NCI-H2081 treated with DMSO at 0.1 percent for 48 hours (cell line): Measurements from ENCODE around the gene GOLGA1.
A peak's percentile ranks its signal among the peaks of the same experiment; 100 is the strongest.
"Not testable (repeated sequence)": the region's sequence is repeated elsewhere in the genome, so short reads cannot be mapped to it uniquely, and the experiment has no call there.

Source experiments
- DNase-seq: peaks from one replicate; lab custom pipeline; 2025; lab: John Stamatoyannopoulos, UW

Gene GOLGA1, protein sequence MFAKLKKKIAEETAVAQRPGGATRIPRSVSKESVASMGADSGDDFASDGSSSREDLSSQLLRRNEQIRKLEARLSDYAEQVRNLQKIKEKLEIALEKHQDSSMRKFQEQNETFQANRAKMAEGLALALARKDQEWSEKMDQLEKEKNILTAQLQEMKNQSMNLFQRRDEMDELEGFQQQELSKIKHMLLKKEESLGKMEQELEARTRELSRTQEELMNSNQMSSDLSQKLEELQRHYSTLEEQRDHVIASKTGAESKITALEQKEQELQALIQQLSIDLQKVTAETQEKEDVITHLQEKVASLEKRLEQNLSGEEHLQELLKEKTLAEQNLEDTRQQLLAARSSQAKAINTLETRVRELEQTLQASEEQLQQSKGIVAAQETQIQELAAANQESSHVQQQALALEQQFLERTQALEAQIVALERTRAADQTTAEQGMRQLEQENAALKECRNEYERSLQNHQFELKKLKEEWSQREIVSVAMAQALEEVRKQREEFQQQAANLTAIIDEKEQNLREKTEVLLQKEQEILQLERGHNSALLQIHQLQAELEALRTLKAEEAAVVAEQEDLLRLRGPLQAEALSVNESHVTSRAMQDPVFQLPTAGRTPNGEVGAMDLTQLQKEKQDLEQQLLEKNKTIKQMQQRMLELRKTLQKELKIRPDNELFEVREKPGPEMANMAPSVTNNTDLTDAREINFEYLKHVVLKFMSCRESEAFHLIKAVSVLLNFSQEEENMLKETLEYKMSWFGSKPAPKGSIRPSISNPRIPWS

DNA sequence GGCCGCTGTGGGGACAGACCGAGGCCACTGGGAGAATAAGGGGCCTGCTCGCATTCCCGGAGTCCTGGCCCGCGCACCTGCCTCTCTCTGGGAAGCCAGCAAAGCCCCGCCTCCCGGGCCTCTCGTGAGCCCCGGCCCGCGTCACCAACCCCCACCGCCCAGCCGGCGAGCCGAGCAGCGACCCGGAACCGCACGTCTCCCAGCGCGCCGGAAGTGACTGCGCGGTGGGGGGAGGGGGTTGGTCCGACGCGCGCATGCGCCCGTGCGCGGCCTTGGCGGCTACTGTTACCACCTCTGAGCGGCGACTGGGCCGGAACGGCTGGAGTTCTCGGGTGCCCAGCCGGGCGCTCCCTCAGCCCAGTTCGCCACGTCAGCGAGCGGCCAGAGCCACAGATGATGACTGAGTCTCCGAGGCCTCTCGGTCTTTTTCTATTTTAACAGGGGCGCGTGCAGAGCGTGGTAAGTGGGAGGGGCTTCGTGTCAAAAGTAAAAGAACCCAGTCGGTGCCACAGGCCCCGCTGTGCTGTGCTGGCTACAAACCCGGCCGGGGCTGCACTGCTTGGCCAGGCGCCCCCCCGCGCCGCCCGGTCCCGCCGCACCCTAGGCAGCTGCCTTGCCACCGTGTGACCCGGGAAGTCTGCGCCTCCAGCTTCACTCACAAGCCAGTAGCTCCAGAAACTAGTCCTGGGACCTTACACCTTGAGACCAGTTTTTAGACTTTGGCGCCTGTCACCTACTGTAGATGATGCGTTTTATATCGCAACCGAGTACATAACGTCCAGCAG lies at the start of gene GOLGA1:
Gene GOLGA1 (minus strand): TSS at position 190 of the 785 bp plus-strand sequence. CDS start 2,372 bp downstream, outside the sequence.
- peak; percentile 67 for DNase-seq

DNA sequence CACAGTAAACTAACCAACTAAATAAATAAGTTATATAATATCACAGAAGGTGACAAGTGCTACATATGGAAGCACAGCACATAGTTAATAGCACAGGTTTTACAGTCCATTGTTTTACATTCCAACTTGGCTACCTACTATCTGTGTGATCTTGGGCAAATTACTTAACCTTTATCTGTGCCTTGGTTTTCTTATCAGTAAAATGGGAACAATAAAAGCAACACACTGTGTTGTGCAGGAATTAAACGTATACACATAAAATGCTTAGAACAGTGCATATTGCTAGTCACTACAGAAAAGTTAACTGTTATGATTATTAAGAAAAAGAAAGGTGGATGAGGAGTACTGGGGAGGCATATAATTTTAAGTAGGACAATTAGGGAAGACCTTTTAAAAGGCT lies 42.8 kb upstream of the GOLGA1 start:
- DNase-seq: no peak

DNA sequence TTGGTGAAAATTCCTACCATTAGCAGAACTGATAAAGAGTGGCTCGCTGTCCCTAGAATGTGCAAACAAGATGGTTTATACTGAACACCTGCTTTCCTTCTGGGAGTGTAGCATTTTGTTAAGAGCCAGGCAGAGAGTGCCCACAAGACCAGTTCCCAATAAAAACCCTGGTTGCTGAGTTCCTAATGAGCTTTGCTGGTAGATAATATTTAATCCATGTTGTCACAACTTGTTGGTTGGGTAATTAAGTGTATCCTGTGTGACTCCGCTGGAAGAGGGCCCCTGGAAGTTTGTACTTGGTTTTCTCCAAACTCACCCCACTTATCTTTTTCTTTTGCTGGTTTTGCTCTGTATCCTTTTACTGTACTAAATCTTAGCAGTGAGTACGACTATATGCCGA lies 39.5 kb upstream of the GOLGA1 start:
- no peak for DNase-seq

DNA sequence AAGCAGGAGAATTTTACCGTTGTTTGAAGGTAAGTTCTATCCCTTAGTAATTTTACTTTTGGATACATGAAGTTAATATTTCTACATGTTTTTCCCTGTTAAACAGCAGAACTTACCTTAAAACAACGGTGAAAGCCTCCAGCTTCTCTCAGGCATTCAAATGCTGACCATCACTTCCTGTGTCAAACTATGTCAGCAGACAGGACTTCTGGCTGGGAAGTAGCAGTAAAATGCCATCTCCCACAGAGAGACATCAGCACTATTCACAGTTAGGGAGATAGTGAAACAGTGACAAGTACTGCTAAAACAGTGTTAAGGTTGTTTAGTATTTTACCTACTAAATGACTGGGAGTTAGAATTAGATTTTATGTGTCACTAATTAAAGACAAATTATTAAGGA lies 34.2 kb upstream of the GOLGA1 start:
- DNase-seq: no peak

DNA sequence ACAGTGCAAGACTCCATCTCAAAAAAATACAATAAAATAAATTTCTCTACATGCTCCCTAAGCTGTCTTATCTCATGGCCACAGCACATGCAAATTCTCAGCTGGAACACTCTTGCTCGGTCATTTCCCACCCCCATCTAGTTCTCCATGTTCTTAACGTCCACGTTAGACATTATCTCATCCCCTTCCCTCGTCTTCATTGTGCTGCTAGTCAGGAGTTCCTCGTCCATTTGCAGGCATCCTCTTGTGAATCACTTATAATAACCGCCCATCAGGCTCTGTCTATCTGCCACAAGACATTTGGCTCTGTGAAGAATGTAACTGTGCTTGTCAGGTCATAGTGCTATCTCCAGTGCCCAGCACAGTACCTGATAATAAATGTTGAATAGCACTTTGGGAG lies 32.9 kb upstream of the GOLGA1 start:
- DNase-seq: no peak

DNA sequence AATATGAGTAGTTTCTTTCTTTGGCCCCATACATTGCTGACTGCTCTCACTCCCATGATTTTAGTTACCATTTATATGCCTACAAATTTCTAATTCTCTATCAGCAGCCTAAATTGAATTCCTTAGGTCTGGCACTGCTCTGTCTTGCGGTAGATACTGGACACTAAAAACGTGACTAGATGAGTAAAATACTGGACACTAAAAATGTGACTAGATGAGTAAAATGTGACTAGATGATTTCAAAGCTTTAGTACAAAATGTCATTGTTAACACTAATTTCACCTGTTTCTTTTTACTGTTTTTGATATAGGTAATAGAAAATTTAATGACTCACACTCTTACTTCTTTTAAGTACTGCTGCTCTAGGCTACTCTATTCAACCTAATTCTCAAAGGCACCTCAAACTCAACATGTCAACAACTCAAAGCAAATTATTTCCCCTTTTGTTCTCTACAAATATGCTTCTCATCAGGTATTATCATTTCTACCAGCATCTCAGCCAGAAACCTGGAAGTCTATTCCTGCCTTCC lies 31.4 kb upstream of the GOLGA1 start:
- DNase-seq: no peak

DNA sequence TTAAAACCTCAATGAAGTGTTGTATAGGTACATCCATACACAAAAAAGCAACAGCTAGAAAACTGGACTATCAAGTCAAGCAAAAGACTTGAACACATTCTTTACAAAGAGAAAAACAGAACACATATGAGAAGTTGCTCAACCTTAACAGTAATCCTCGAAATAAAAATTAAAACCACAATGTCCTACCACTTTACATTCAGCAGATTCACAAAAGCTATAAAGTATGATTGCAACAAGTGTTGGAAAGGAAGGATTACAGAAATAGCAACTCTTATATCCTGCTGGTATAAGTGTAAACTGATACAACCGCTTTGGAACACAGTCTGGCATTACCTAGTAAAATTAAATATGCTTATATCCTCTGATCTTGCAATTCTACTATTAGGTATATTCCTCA lies 28.5 kb upstream of the GOLGA1 start:
- no peak for DNase-seq

DNA sequence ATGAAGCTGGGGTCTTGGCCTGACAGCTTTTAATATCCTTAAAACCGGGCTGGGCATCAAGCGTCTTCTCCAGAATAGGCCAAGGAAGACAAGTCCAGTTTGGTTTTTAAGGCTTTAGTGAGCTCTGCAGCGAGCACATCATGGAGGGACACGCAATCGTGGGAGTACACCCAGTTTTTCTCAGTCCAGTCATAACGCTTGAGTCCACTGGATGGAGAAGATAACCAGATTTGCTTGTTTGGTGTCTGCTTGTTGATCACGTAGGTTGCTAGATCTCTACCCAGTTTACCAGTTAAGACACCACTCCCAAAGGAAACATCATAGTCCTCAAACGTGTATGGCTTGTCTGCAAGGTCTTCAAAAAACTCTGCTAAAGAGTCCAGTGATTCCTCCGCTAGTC lies 27.4 kb upstream of the GOLGA1 start:
- no peak for DNase-seq

DNA sequence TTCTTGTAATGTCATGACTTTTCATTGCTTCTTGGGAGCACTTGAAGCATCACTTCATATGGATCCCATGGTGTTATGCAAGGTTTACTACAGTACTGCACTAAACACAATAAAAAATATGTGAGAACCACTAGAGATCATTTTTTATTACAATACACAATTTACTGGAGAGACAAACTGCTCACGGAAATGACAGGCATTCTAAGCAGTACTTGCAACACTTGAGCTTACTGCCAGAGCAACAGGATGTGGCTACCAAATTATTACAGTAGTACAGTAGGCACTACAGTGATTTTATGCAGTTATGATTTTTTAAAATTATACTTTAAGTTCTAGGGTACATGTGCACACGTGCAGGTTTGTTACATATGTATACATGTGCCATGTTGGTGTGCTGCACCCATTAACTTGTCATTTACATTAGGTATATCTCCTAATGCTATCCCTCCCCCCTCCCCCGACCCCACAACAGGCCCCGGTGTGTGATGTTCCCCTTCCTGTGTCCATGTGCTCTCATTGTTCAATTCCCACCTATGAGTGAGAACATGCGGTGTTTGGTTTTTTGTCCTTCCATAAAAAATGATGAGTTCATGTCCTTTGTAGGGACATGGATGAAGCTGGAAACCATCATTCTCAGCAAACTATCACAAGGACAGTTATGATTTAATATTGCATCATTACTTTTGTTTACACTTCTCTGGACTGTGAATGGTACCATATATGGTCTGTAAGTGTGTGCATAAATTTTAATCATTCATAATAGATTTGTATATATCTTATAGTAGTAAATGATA lies 25.1 kb upstream of the GOLGA1 start:
- DNase-seq: not testable (repeated sequence)

DNA sequence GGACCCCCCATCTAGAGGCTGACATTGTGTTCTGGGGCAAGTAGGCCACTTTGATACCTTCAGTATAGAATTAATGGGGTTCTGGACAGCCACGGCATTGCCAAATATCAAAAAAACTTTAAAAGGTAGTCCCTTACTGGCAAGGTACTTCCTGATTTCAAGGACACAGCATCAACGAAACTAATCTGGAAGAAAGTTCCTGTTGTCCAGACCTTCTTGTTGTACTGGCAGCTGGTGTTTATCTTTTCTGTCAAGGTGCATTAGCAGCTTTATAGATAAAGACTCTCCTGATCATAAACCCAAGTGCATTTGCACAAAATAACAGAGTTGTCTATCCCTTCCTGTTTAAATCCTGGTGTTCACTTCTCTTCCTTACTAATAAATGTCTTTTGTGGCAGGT lies 23.7 kb upstream of the GOLGA1 start:
- DNase-seq: no peak

DNA sequence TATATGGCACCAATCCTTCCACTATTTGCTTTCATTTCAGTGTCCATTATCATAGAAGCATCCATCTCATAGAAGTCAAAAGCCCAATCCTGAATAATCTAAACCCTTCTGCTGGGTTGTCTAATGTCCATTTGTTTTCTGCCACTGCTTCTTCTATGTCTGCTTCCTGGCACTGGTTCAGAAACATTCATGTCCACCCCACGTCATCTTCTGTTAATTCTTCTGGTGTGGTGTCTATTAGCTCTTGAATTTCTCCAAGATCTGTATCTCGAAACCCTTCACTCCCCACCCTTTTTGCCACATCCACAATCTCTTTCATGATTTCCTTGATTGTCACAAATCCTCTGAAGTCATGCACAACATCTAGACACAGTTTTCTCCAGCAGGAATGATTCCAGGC lies 23.2 kb upstream of the GOLGA1 start:
- no peak for DNase-seq

DNA sequence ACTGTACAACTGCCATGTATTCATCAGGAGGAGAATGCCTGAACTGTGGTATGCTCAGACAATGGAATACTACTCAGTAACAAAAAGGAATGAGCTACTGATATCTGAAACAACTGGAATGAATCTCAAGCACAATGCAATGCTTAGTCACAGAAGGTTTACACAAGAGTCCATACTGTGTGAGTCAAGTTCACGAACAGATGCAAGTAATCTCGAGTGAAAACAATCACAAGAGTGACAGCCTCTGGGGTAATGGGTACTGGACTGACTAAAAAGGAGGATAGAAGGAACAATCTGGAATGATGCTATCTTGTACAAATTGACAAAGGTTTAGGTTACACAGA lies 19.5 kb upstream of the GOLGA1 start:
- no peak for DNase-seq

DNA sequence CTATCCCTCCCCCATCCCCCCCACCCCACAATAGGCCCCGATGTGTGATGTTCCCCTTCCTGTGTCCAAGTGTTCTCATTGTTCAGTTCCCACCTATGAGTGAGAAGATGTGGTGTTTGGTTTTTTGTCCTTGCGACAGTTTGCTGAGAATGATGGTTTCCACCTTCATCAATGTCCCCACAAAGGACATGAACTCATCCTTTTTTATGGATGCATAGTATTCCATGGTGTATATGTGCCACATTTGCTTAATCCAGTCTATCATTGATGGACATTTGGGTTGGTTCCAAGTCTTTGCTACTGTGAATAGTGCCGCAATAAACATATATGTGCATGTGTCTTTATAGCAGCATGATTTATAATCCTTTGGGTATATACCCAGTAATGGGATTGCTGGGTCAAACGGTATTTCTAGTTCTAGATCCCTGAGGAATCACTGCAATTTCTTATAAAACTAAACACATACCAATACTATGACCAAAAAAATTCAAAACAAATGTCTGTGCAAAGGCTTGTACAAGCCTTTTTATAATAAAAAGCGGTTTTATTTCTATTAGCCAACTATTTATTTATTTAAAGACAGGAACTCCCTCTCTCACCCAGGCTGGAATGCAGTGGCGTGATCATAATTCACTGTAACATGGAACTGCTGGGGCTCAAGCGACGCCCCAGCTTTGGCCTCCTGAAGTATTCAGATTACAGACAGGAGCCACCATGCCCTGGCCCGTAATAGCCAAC lies 19.0 kb upstream of the GOLGA1 start:
- not testable (repeated sequence) for DNase-seq

DNA sequence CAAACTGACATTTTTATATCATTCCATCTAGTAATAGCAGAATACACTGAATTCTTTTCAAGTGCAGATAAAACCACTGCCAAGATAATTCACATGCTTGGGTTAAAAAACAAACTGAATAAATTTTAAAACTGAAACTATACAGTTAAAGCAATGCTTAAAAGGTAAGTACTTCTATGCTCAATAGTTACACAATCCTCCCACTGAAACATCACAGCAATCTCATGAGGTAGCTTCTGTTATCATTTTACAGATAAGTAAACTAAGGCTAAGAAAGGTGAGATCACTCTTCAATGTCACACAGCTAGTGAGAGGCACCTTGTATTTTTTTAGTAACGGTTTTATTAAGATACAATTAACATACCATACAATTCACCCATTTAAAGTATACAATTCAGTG lies 13.4 kb upstream of the GOLGA1 start:
- DNase-seq: no peak

DNA sequence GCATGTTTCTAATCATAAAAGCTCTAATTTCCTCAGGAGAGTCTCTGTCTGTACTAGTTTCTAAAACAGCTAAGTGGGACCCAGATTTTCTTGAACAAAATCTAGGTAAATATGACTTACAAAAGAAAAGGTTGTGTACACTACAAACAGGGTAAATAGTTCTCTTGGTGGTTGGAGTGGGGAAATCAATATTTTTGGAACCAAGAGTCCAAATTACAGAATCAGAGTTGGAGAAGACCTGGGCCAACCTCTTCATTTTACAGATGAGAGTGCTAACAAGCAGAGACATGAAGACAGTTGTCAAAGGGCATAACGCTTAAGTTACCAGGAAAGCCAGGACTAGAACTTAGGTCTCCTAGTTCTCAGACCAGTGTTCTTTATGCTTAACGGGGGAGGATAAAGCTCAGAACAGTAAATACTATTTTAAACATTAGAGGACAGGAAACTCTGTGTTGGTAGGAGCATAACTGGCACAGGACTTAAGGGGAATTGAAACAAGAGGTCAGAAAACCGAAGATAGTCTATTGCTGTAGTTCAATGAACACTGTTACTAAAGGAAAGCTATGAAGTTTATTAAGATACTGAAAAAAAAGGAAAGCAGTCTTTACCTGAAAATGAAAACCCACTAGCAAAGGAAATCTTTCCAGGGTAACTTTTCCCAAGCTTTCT lies 9.3 kb upstream of the GOLGA1 start:
- no peak for DNase-seq

DNA sequence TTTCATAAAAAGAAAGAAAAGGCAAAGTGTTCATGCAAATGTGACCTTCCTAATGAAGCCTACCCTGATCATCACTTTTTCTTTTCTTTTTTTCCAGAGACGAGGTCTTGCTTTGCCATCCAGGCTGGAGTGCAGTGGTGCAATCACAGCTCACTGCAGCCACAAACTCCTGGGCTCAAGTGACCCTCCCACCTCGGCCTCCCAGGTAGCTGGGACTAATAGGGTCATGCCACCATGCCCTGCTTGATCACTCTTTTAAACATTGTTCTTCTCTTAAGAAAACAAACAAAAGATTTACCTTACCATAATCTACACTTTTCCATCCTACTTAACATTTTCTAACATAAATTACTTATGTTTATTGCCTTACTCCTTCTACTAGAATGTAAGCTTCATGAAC lies 8.5 kb upstream of the GOLGA1 start:
- no peak for DNase-seq

DNA sequence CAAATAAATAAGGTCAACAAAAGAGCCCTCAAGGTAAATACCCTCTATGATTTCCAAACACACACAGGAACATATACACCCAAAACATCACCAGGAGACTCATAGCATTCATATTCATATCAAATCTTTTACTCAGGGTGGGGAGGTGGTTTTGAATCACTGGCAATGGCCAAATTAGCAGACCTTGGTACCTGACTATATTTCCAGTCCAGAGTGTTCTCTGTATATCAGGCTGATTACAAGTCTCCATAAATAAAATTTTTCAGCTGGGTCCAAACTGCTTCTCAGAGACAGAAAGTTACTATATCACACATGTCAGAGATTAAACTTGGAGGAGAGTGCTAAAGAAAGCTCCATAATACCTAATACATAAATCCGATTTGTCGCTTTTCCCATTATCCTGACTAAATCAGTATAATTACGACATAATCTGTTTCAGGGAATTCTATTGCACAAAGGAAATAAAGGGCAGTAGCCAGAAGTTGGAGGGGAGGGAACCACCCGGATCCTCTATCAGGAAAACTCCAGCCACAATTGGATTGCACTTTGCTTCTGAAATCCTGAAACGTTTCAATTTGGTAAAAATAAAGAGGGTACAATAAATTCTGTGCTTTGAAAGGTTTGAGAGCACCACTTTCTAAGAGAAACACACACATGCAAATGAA lies 7.0 kb upstream of the GOLGA1 start:
- DNase-seq: no peak

DNA sequence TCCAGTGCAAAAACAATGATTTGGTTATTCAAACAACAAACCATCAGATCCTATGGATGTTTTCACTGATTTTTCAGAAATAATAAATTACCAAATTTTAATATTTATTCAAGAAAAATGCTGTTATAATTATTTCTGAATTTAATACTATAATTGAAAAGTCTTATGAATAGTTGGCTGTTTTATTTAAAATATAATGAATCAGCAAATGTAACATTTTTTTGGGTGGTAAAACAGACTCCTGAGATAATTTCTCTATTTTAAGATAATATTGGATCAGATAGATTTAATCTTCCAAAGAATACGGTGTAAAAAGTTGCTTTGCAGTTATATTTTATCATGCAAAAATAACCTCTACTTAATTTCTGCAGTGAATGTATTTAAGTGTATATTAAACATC lies 5.3 kb upstream of the GOLGA1 start:
- no peak for DNase-seq

DNA sequence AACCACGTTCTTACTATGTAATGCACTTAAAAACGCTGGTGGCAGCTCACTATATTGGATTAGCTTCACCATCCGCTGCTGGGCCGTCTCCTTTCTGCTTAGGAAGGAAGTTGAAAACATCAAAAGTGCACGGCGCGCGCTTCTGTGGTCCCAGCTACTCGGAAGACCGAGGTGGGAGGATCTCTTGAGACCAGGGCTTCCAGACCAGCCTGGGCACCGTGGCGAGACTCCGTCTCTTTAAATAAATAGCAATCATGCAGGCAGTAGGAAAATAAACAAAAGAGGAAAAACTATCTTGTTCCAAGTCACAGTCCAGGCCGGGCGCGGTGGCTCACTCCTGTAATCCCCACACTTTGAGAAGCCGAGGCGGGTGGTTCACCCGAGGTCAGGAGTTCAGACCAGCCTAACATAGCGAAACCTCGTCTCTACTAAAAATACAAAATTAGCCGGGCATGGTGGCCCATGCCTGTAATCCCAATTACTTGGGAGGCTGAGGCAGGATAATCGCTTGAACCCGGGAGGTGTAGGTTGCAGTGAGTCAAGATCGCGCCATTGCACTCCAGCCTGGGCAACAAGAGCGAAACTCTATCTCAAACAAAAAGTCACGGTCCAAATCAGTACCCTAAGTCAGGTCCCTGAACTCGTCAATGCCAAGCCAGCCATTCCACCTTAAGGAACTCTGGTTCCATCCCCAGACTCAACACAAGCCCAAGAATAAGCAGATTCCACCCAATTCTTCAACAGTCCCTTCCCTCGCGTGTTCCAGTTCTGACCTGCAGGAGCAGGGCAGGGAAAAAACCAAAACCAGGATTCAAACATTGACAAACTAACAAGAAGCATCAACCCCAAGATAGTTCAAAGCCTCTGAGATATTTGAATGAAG lies 1.0 kb upstream of the GOLGA1 start:
- DNase-seq: no peak
